IMR-90 (cell line): ENCODE data around the gene FGD5. TPM values are rescaled to one million over a fixed set of nuclear protein-coding genes. Genes with fewer than 3 reads are reported as not detected.

Source experiments
- ATAC-seq: fragments of 200-7000 bp; cut with Tn5 transposase; 2 replicates; pipeline ENCODE4 v1.9.1; 2020; ENCODE audit warnings: low read depth, mild to moderate bottlenecking, moderate library complexity
- BruUV-seq: library from RNA; stranded (reverse); fragments of 400-500 nt; replicated peaks from 2 replicates; lab custom pipeline; 2021; lab: Mats Ljungman, UMichigan
- CTCF ChIA-PET: fragments of 300-600 bp; formaldehyde crosslinking; extraction: SDS; loops from one replicate; lab custom pipeline; 2021; ENCODE audit warnings: antibody characterized with exemption; lab: Yijun Ruan, JAX
- POLR2A ChIA-PET: fragments of 300-600 bp; sonication (Branson Sonifier 250); formaldehyde crosslinking; loops from one replicate; lab custom pipeline; 2022; ENCODE audit warnings: antibody characterized with exemption; ENCODE audit not compliant: unreplicated experiment; lab: Charles Lee
- DNase-seq: peaks from one replicate; pipeline ENCODE4 v3.0.0; 2013
- H2AFZ ChIP-seq: replicated peaks from 2 replicates; pipeline ENCODE3; 2013; ENCODE audit warnings: low read length, mild to moderate bottlenecking; ENCODE audit not compliant: poor library complexity
- H2AK5ac ChIP-seq: 2 replicates; pipeline ENCODE4 v1.6.1; 2013; ENCODE audit warnings: low read depth, low read length, inconsistent platforms
- H2AK9ac ChIP-seq: replicated peaks from 2 replicates; pipeline ENCODE3; 2013; ENCODE audit warnings: mild to moderate bottlenecking, low read depth, low read length, moderate library complexity; ENCODE audit not compliant: poor library complexity
- H2BK120ac ChIP-seq: 2 replicates; pipeline ENCODE4 v1.6.1; 2013; ENCODE audit warnings: low read depth, low read length, inconsistent platforms
- H2BK15ac ChIP-seq: 3 replicates; pipeline ENCODE4 v1.6.1; 2013; ENCODE audit warnings: low read depth, low read length, inconsistent platforms
- H2BK20ac ChIP-seq: 2 replicates; pipeline ENCODE4 v1.6.1; 2013; ENCODE audit warnings: low read depth, mild to moderate bottlenecking, inconsistent platforms, low read length, moderate library complexity
- H2BK5ac ChIP-seq: 2 replicates; pipeline ENCODE4 v1.6.1; 2013; ENCODE audit warnings: mild to moderate bottlenecking, low read depth, low read length, inconsistent platforms; ENCODE audit not compliant: poor library complexity, severe bottlenecking
- H3K14ac ChIP-seq: replicated peaks from 2 replicates; pipeline ENCODE4 v1.6.1; 2013; ENCODE audit warnings: low read depth, low read length, inconsistent platforms
- H3K18ac ChIP-seq: 2 replicates; pipeline ENCODE4 v1.6.1; 2013; ENCODE audit warnings: low read depth, low read length, control low read depth
- H3K23ac ChIP-seq: 2 replicates; pipeline ENCODE4 v1.6.1; 2013; ENCODE audit warnings: low read depth, low read length, inconsistent platforms
- H3K27ac ChIP-seq: 2 replicates; pipeline ENCODE4 v1.5.1; 2013; ENCODE audit warnings: mild to moderate bottlenecking, control low read depth, low read length; ENCODE audit not compliant: insufficient read depth
- H3K27me3 ChIP-seq: 2 replicates; pipeline ENCODE4 v1.6.1; 2013; ENCODE audit warnings: low read length; ENCODE audit not compliant: control insufficient read depth, insufficient read depth
- H3K36me3 ChIP-seq: 2 replicates; pipeline ENCODE4 v1.6.1; 2013; ENCODE audit warnings: low read length, mixed read lengths; ENCODE audit not compliant: control insufficient read depth, insufficient read depth
- H3K4ac ChIP-seq: 2 replicates; pipeline ENCODE4 v1.6.1; 2013; ENCODE audit warnings: low read depth, low read length, inconsistent platforms
- H3K4me1 ChIP-seq: 2 replicates; pipeline ENCODE4 v1.6.1; 2013; ENCODE audit warnings: low read length, mixed read lengths; ENCODE audit not compliant: control insufficient read depth, insufficient read depth
- H3K4me2 ChIP-seq: 2 replicates; pipeline ENCODE4 v1.6.1; 2013; ENCODE audit warnings: low read depth, mild to moderate bottlenecking, control low read depth, low read length, moderate library complexity
- H3K4me3 ChIP-seq: 2 replicates; pipeline ENCODE4 v1.5.1; 2013; ENCODE audit warnings: low read depth, mild to moderate bottlenecking, control low read depth, low read length, moderate library complexity; ENCODE audit not compliant: insufficient read depth
- H3K56ac ChIP-seq: 2 replicates; pipeline ENCODE4 v1.6.1; 2013; ENCODE audit warnings: low read length, inconsistent platforms; ENCODE audit not compliant: insufficient read depth; ENCODE audit errors: extremely low read depth
- H3K79me1 ChIP-seq, 2 experiments: 2 replicates each; pipeline ENCODE4 v1.6.1; 2013; ENCODE audit warnings: low read length in 2 of 2, inconsistent platforms in 1 of 2, low read depth in 1 of 2
- H3K9ac ChIP-seq: 2 replicates; pipeline ENCODE4 v1.6.1; 2013; ENCODE audit warnings: low read depth, low read length, control low read depth
- H3K9me1 ChIP-seq: 2 replicates; pipeline ENCODE4 v1.6.1; 2013; ENCODE audit warnings: low read length, inconsistent platforms; ENCODE audit not compliant: insufficient read depth
- H3K9me3 ChIP-seq: 2 replicates; pipeline ENCODE4 v1.6.1; 2013; ENCODE audit warnings: low read length; ENCODE audit not compliant: control insufficient read depth, insufficient read depth
- H4K20me1 ChIP-seq: 2 replicates; pipeline ENCODE4 v1.6.1; 2013; ENCODE audit warnings: low read length, inconsistent platforms; ENCODE audit not compliant: insufficient read depth
- H4K5ac ChIP-seq: 2 replicates; pipeline ENCODE4 v1.6.1; 2013; ENCODE audit warnings: mild to moderate bottlenecking, low read depth, low read length, control low read depth
- H4K8ac ChIP-seq, 2 experiments: 2 replicates each; pipeline ENCODE4 v1.6.1; 2013; ENCODE audit warnings: low read depth in 2 of 2, low read length in 2 of 2, control low read depth in 1 of 2, inconsistent platforms in 1 of 2
- H4K91ac ChIP-seq: 2 replicates; pipeline ENCODE4 v1.6.1; 2013; ENCODE audit warnings: low read depth, low read length, inconsistent platforms; ENCODE audit not compliant: insufficient read depth
- FOS ChIP-seq: fragments of 150-350 bp; IDR thresholded peaks from 2 replicates; pipeline ENCODE4 v1.6.1; 2016; ENCODE audit warnings: low read depth, low read length
- MAFK ChIP-seq: IDR thresholded peaks from 2 replicates; pipeline ENCODE4 v1.6.1; 2012; ENCODE audit warnings: low read depth, low read length, improper control_type of control experiment
- MAZ ChIP-seq: IDR thresholded peaks from 2 replicates; pipeline ENCODE4 v1.6.1; 2012; ENCODE audit warnings: low read depth, mild to moderate bottlenecking, low read length, improper control_type of control experiment, moderate library complexity, borderline replicate concordance
- POLR2A ChIP-seq: IDR thresholded peaks from 2 replicates; pipeline ENCODE4 v1.6.1; 2012; ENCODE audit warnings: mild to moderate bottlenecking, low read depth, low read length
- RFX5 ChIP-seq: IDR thresholded peaks from 2 replicates; pipeline ENCODE4 v1.8.0; 2012; ENCODE audit warnings: low read depth, mild to moderate bottlenecking, low read length, moderate library complexity
- SMC3 ChIP-seq: fragments of 150-350 bp; IDR thresholded peaks from 2 replicates; pipeline ENCODE4 v1.6.1; 2016; ENCODE audit warnings: low read depth, mild to moderate bottlenecking, antibody characterized with exemption, low read length, moderate library complexity
- WGBS, 2 experiments: methylation state at CpG; one replicate each; pipeline versions ENCODE4 v1.1.5 to v1.1.7; 2013; ENCODE audit warnings: missing lambda C conversion rate in 2 of 2; ENCODE audit not compliant: insufficient read length in 1 of 2; ENCODE audit errors: extremely low coverage in 2 of 2; 5-methylcytosine and 5-hydroxymethylcytosine counted together
- dilution Hi-C: fragments of 300-500 bp; cut with HindIII; formaldehyde crosslinking; loops from one replicate; pipeline ENCODE4 v1.14.3; 2018; ENCODE audit warnings: low sequenced_read_pairs; ENCODE audit not compliant: unreplicated experiment
- in situ Hi-C: fragments of 300-500 bp; cut with MboI; formaldehyde crosslinking; loops from 3 replicates; pipeline ENCODE4 v1.14.3; 2019; ENCODE audit warnings: low sequenced_read_pairs, inconsistent platforms, mixed read lengths
- intact Hi-C: fragments of 100-400 bp; cut with micrococcal nuclease; formaldehyde crosslinking; loops from 2 replicates; pipeline ENCODE4 v1.10.0; 2022
- polyA plus RNA-seq, 3 experiments: library from polyadenylated mRNA; depleted of rRNA; stranded (reverse); fragments of >200 nt; gene quantifications; 2 replicates each; pipeline ENCODE4 v1.2.3, GENCODE V29; 2012; ENCODE audit warnings: low replicate concordance in 1 of 3
- total RNA-seq: library from RNA; depleted of rRNA; stranded (reverse); fragments of >200 nt; gene quantifications from 2 replicates; pipeline ENCODE4 v1.2.3, GENCODE V29; 2012
- TF ChIP-seq, protein P1 (sequence below): conservative IDR thresholded peaks from 2 replicates; pipeline ENCODE4 v1.5.1; 2012; ENCODE audit warnings: mild to moderate bottlenecking, low read depth, low read length, improper control_type of control experiment

Gene FGD5
- total and polyA plus RNA-seq, 2 of the 4 experiments (the other 2 are of a cell fraction) = not detected

DNA sequence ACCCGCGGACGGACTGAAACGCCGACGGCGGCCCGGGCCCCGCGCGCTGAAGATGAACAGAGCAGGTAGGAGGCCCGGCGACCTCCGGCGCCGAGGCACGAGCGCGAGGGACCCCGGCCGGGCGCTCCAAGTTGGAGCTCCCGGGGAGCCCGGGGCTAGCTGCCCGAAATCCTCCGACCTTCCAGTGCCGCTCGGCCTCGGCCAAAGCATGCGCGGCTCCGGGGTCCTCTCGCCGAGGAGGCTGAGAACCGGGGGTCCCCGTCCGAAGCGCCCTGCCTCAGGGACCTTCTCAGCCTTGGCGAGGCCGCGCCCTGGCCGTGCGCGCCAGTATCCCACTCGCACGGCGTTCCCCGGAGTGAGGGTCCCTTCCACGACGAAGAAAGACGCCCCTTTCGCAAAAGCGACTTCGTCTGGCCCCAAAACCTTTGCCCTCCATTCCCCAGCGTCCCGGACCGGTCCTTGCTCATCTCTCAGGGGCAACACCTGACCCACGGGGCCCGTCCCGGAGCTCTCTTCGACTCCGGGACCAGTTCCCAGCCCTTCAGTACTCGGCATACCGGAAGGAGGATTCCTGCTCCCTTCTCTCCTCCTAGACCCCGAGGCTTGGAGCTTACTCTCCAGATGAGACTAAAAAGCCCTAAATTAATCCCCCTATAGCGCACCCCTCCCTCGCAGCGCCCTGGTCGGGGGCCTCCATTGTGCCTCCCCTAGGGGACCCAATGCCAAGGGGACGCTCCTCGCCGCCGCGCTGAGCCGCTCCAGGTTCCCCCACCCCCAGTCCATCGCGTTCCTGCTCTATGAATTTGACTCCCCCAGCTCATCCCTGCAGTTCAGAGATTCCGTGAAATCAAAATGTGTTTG, 7.7 kb upstream of the FGD5 start:
- TF ChIP-seq RFX5 = no peak
- TF ChIP-seq, protein P1, sequence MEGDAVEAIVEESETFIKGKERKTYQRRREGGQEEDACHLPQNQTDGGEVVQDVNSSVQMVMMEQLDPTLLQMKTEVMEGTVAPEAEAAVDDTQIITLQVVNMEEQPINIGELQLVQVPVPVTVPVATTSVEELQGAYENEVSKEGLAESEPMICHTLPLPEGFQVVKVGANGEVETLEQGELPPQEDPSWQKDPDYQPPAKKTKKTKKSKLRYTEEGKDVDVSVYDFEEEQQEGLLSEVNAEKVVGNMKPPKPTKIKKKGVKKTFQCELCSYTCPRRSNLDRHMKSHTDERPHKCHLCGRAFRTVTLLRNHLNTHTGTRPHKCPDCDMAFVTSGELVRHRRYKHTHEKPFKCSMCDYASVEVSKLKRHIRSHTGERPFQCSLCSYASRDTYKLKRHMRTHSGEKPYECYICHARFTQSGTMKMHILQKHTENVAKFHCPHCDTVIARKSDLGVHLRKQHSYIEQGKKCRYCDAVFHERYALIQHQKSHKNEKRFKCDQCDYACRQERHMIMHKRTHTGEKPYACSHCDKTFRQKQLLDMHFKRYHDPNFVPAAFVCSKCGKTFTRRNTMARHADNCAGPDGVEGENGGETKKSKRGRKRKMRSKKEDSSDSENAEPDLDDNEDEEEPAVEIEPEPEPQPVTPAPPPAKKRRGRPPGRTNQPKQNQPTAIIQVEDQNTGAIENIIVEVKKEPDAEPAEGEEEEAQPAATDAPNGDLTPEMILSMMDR = no peak
- no peak for TF ChIP-seq POLR2A
- no peak for TF ChIP-seq MAZ
- TF ChIP-seq SMC3 = no peak
- TF ChIP-seq MAFK = no peak
- no peak for TF ChIP-seq FOS
- Histone ChIP-seq H3K9me3 (no peaks in the 10 kb centered on the region), H4K5ac (no peak overlapping the region), H2AK5ac (no peak overlapping the region), H3K4me2 (no peak overlapping the region), H4K8ac (no peak overlapping the region), H2BK20ac (no peak overlapping the region), H3K4me1 (no peaks in the 10 kb centered on the region), H4K91ac (no peak overlapping the region), H3K27me3 (peaks cover 38% of the 10 kb centered on the region), H2BK120ac (no peak overlapping the region), H4K20me1 (no peaks in the 10 kb centered on the region), H2AK9ac (no peak overlapping the region), H3K9ac (no peak overlapping the region), H3K14ac (no peak overlapping the region), H3K79me1 (no peaks in the 10 kb centered on the region), H3K56ac (no peak overlapping the region), H3K18ac (no peak overlapping the region), H3K36me3 (no peaks in the 10 kb centered on the region), H3K27ac (no peak overlapping the region), H3K9me1 (no peaks in the 10 kb centered on the region), H3K4me3 (no peak overlapping the region), H3K23ac (no peak overlapping the region), H2AFZ (no peak overlapping the region), H2BK5ac (no peak overlapping the region), H2BK15ac (no peak overlapping the region), H3K4ac (no peak overlapping the region)
- DNase-seq (no peak), ATAC-seq (no peak)
- ChIA-PET POLR2A (interaction anchor here (0.6 kb wide), 1 partner anchor 27 kb away, joined by 3 read pairs; no protein-coding TSS in a partner anchor), CTCF (no interaction called here)
- WGBS, 2 experiments = 3% methylated on average over 32 of the region's 78 CpGs; no CpG with 5 or more reads in 1 of the 2 experiments
- intact Hi-C loops (no loop called here), dilution Hi-C loops (no loop called here), in situ Hi-C loops (no loop called here)
- BruUV-seq = no TSS peak
